ENCODE data around the gene STARD10.

The STARD10 gene

DNA sequence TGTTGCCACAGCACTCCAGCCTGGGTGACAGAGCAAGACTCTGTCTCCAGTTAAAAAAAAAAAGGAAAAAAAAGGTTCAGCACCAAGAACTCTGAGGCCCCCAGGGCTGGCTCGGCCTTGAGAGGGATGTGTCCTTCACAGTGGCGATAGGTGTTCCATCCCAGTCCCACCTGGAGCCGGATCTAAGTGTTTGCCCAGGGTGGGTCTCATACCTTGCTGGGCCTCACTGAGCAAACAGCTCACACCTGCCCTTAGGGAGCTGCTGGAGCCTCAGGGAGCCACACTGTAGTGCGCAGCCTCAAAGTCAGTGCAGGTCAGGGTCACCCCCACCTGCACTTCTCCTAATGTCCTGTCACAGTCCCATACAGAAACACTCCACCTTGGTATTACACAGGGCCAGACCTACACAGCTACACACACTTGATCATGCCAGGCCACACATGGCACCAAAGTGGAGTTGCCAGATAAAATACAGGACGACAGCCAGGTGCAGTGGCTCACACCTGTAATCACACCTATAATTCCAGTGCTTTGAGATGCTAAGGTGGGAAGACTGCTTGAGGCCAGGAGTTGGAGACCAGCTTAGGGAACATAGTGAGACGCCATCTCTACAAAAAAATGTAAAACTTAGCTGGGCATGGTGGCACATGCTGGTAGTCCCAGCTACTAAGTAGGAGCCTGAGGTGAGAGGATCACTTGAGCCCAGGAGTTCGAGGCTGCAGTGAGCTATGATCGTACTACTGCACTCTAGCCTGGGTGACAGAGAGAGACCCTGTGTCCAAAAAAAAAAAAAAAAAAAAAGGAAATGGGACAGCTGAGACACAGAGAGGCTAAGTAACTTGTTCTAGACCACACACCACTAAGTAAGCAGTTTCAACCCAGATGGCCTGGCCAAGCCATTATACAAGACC, 7.3 kb downstream of the STARD10 start:
- no peak for DNase-seq (ENCODE audit: extremely low read depth, insufficient read length)
- TF ChIP-seq, protein P1, sequence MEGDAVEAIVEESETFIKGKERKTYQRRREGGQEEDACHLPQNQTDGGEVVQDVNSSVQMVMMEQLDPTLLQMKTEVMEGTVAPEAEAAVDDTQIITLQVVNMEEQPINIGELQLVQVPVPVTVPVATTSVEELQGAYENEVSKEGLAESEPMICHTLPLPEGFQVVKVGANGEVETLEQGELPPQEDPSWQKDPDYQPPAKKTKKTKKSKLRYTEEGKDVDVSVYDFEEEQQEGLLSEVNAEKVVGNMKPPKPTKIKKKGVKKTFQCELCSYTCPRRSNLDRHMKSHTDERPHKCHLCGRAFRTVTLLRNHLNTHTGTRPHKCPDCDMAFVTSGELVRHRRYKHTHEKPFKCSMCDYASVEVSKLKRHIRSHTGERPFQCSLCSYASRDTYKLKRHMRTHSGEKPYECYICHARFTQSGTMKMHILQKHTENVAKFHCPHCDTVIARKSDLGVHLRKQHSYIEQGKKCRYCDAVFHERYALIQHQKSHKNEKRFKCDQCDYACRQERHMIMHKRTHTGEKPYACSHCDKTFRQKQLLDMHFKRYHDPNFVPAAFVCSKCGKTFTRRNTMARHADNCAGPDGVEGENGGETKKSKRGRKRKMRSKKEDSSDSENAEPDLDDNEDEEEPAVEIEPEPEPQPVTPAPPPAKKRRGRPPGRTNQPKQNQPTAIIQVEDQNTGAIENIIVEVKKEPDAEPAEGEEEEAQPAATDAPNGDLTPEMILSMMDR (IDR thresholded peaks at IDR 0.05; ENCODE audit: insufficient read depth, low read length, poor library complexity, severe bottlenecking): no peak
- Histone ChIP-seq H3K4me3 (replicated peaks; ENCODE audit: low read depth, low read length) (peak overlapping the region; percentile 1; the same call in 1 of the 2 replicates), H3K36me3 (ENCODE audit: control insufficient read depth, insufficient read depth, low read length) (no peaks in the 10 kb centered on the region), H3K27me3 (replicated peaks; ENCODE audit: control insufficient read depth, insufficient read depth, low read length) (no peaks in the 10 kb centered on the region)

DNA sequence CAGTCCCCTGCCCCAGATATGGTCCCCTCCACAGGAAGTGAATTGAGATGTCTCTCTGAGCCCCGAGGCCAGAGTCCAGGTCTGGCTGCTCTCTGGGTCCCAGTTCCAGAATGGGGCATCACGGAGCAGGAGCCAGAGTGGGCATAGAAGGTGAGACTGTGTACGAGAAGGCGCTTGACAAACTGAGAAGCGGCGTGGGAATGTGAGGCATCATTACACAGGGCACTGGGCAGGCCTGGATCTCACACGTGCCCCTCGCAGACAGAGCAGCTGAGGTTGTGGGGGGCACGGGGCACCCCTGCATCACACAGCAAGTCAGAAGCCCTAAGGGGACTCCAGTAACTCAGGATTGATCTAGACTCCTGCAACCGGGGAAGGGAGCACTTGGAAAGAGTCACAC, 9.2 kb downstream of the STARD10 start:
- TF ChIP-seq, protein P1 (IDR thresholded peaks at IDR 0.05; ENCODE audit: insufficient read depth, low read length, poor library complexity, severe bottlenecking): no peak
- no peak for DNase-seq (ENCODE audit: extremely low read depth, insufficient read length)
- Histone ChIP-seq H3K27me3 (replicated peaks; ENCODE audit: control insufficient read depth, insufficient read depth, low read length) (no peaks in the 10 kb centered on the region), H3K4me3 (replicated peaks; ENCODE audit: low read depth, low read length) (no peak overlapping the region), H3K36me3 (ENCODE audit: control insufficient read depth, insufficient read depth, low read length) (no peaks in the 10 kb centered on the region; the same call in 1 of the 2 replicates)

DNA sequence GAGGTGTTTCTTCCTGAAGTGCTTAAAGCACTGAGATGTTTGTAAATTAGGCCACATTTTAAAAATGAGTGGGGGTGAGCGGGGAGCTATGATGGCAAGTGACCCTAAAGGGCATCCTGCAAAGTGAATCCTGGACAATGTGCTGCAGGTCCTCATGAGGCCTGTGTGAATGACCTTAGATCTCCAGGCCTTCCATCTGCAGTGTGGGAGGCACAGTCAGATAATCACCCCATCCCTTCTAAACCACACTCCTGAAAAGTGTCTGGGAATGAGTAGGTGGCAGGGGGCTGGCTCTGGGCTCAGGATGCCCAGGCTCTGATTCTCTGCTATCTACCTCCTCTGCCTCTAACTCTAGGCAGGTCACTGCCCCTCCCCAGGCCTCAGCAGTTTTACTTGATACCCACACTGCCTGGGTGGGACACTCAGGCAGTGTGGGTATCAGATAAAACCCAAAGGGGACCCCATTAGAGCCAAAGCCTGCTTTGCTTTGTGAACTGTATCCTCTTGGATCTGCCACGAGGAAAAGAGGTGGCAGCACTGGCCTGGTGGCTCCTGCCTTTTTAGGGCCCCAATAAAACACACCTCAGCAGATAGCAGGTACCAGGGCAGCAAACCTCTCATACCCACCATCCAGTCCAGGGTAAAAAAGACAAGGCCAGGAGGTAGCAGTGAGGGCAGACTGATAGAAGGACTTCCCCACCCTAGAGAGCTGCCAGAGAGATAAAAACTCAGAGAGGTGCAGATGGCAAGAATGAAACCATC, 10.5 kb downstream of the STARD10 start:
- TF ChIP-seq, protein P1 (IDR thresholded peaks at IDR 0.05; ENCODE audit: insufficient read depth, low read length, poor library complexity, severe bottlenecking): no peak
- Histone ChIP-seq H3K36me3 (ENCODE audit: control insufficient read depth, insufficient read depth, low read length) (no peaks in the 10 kb centered on the region; the same call in none of the 2 replicates), H3K27me3 (replicated peaks; ENCODE audit: control insufficient read depth, insufficient read depth, low read length) (no peaks in the 10 kb centered on the region), H3K4me3 (replicated peaks; ENCODE audit: low read depth, low read length) (no peak overlapping the region)
- no peak for DNase-seq (ENCODE audit: extremely low read depth, insufficient read length)

DNA sequence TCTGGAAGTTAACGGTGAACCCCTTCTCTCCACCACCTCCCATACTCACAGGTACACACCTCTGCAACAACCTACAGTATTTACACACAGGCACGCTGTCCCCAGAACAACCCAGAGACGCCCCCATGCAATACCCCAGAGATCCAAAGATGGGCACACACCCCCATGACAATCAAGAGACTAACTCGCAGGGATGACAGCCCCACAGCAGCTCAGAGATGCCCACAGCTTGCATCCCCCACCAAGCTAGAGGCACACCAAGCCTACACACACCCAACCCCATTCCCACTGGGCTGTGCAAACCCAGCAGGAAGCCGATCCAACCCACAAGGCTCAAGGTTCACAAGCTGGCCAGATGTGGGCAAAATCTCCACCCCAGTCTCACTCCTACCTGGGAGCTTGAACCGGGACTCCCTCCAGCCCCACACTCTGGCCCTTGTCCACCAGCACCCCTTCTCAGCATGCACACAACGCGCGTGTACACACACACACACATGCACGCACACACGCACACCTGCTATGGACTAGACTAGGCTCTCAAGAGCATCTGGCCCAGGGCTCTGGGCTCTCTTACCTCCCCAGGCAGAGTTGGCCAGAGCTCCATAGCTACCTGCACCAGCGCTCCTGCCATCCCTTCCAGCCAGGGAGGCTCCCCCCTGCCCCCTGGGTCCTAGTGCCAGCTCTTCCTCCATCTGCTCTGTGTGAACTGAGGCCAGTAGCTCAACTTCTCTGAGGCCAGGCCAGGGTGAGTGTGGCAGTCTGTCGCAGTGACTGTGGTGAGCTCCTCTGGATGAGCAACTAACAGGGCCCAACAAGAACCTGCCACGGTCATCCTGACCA, 11.5 kb downstream of the STARD10 start:
- TF ChIP-seq, protein P1 (IDR thresholded peaks at IDR 0.05; ENCODE audit: insufficient read depth, low read length, poor library complexity, severe bottlenecking): no peak
- Histone ChIP-seq H3K27me3 (replicated peaks; ENCODE audit: control insufficient read depth, insufficient read depth, low read length) (no peaks in the 10 kb centered on the region), H3K36me3 (ENCODE audit: control insufficient read depth, insufficient read depth, low read length) (no peaks in the 10 kb centered on the region; the same call in none of the 2 replicates), H3K4me3 (replicated peaks; ENCODE audit: low read depth, low read length) (peak overlapping the region; percentile 59)
- DNase-seq (ENCODE audit: extremely low read depth, insufficient read length): no peak

DNA sequence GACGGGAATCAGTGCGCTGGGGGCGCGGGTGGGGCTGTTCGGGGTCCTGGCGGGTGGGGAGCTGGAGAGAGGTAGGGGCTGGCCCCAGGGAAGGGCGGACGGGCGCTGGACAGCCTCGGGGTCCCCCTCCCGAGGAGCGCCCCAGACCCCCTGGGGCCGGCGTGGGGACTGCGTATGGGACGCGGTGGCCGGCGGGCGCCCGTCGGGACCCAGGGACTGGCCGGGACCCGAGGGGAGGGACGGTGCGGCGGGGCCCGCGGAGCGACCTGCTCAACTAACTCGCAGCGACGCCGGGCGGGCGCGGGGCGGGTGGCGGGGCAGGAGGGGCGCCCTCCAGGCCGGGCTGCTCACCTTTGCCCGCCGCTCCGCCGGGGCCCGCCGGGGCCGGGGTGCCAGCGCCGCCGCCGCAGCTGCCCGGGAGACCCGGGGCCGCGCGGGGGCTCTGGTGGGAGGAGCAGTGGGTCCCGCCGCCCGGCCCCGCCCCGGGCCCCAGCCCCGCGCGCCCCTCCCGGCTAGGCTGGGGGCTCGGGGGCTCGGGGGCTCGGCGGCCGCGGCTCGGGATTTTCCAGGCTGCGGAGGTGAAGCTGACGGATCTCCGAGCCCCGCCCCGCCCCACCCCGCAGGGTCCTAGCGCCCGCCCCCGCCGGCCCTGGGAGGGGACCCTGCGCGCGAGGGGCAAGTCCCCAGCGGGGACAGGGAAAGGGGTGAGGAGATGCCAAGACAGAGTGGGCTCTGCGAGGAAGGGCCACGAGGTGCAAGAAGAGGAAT, 12.3 kb downstream of the STARD10 start:
- no peaks in the 10 kb centered on the region for H3K27me3 ChIP-seq (replicated peaks; ENCODE audit: control insufficient read depth, insufficient read depth, low read length)
- peak; percentile 44 for DNase-seq (ENCODE audit: extremely low read depth, insufficient read length)
- H3K4me3 ChIP-seq (replicated peaks; ENCODE audit: low read depth, low read length): peak overlapping the region; percentile 62
- TF ChIP-seq, protein P1 (IDR thresholded peaks at IDR 0.05; ENCODE audit: insufficient read depth, low read length, poor library complexity, severe bottlenecking): no peak
- no peaks in the 10 kb centered on the region; the same call in none of the 2 replicates for H3K36me3 ChIP-seq (ENCODE audit: control insufficient read depth, insufficient read depth, low read length)

Data from GM06990 (cell line).